ENCODE results near the gene LMLN. TPM values are rescaled to one million over a fixed set of nuclear protein-coding genes. Genes with fewer than 3 reads are reported as not detected.

The LMLN gene
- total and polyA plus RNA-seq, 2 donors (not counting 1 experiment from before 2014, with no cell fraction given), result 6.6 to 7.1 TPM

DNA sequence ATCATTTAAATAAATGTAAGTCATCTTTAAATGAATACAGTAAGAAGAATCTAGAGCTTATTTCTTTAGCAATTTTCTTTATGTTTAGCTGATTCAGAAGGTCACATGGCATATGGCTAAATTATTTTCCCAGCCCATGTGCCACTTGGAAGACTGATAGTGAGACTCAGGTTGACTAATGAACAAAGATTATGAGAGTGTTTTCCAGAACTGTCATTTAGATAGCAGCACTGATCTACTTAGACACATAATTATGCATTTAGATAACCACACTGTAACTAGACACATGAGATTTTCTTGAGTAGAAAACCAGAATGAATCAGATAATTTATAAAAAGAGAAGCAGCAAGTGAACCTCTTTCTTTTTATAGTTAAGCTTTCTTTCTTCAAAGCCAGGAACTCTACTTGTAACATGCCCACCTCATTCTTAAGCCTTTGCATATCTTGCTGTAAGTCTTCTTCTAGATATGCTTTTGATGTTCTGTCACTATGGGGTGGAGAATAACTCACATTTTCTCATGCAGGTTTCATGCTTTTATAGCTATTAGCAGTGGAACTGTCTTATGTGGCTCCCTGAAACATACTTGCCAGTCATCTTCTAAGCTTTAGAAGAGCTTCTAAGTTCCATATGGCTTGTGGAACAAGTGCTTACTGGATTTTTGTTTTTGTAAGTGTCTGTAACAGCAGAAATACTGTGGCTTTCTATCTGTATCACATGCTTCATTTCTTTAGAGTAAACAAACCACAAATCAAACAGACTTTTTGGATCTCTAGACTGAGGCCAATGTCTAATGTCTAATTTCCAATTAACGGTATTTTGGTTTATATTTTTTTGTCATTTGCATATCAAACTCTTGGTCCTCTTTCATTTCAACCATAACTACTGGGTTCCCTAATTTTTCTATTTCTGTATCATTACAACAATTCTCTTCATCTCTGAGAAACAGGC lies 101.4 kb downstream of the LMLN start:
- TF ChIP-seq EZH2 (IDR thresholded peaks at IDR 0.05; ENCODE audit: low read length, missing control alignments), result no peak
- TF ChIP-seq, protein P1, sequence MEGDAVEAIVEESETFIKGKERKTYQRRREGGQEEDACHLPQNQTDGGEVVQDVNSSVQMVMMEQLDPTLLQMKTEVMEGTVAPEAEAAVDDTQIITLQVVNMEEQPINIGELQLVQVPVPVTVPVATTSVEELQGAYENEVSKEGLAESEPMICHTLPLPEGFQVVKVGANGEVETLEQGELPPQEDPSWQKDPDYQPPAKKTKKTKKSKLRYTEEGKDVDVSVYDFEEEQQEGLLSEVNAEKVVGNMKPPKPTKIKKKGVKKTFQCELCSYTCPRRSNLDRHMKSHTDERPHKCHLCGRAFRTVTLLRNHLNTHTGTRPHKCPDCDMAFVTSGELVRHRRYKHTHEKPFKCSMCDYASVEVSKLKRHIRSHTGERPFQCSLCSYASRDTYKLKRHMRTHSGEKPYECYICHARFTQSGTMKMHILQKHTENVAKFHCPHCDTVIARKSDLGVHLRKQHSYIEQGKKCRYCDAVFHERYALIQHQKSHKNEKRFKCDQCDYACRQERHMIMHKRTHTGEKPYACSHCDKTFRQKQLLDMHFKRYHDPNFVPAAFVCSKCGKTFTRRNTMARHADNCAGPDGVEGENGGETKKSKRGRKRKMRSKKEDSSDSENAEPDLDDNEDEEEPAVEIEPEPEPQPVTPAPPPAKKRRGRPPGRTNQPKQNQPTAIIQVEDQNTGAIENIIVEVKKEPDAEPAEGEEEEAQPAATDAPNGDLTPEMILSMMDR (conservative IDR thresholded peaks at IDR 0.05 in 1 of 2, IDR thresholded peaks at IDR 0.05 in 1 of 2; ENCODE audit: low read depth in 1 of 2, low read length in 2 of 2), result no peak
- Histone ChIP-seq H3K9me3 (ENCODE audit: control insufficient read depth, insufficient read depth, low read depth, low read length) (no peaks in the 10 kb centered on the region), H3K9ac (ENCODE audit: insufficient read depth, low read length) (no peak overlapping the region), H3K36me3 (ENCODE audit: control insufficient read depth, insufficient read depth, low read length) (no peaks in the 10 kb centered on the region), H3K27ac (ENCODE audit: insufficient read depth, low read length) (no peak overlapping the region), H2AFZ (ENCODE audit: low read length) (no peak overlapping the region), H3K79me2 (ENCODE audit: control insufficient read depth, insufficient read depth, low read length) (no peaks in the 10 kb centered on the region), H3K4me2 (ENCODE audit: extremely low read depth, insufficient read depth, low read length) (no peak overlapping the region), H3K4me1 (ENCODE audit: control insufficient read depth, extremely low read depth, insufficient read depth, low read length) (no peaks in the 10 kb centered on the region), H3K27me3 (ENCODE audit: control insufficient read depth, insufficient read depth, low read length) (peaks cover 7% of the 10 kb centered on the region), H3K4me3 (replicated peaks in 1 of 4; ENCODE audit: control extremely low read depth in 1 of 4, insufficient read depth in 1 of 4, low read depth in 3 of 4, low read length in 4 of 4) (no peak overlapping the region), H4K20me1 (ENCODE audit: control insufficient read depth, extremely low read depth, insufficient read depth, low read length) (no peaks in the 10 kb centered on the region)
- DNase-seq (ENCODE audit: low read depth in 2 of 2), result no peak

DNA sequence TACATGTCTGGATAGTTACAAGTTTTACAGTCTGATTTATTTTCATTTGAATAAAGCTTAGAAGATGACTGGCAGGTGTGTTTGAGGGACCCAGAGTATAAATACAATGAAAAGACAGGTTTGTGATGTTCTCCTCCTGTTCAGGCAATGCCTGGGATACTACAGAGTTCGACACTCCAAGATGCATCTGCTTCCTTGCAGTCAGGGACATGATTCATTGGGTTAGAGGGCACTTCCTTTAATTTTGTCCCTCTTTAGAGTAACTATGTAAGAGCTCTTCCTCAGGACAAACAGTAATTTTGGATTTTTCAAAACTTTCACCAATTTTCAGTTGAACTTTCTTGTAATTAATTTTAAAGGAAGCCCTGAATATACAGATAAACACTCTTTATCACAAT lies 102.0 kb downstream of the LMLN start:
- no peak overlapping the region for H3K4me2 ChIP-seq (ENCODE audit: extremely low read depth, insufficient read depth, low read length)
- H3K9me3 ChIP-seq (ENCODE audit: control insufficient read depth, insufficient read depth, low read depth, low read length), result no peaks in the 10 kb centered on the region
- no peaks in the 10 kb centered on the region for H4K20me1 ChIP-seq (ENCODE audit: control insufficient read depth, extremely low read depth, insufficient read depth, low read length)
- peaks cover 7% of the 10 kb centered on the region for H3K27me3 ChIP-seq (ENCODE audit: control insufficient read depth, insufficient read depth, low read length)
- no peak overlapping the region for H3K4me3 ChIP-seq (replicated peaks in 1 of 4; ENCODE audit: control extremely low read depth in 1 of 4, insufficient read depth in 1 of 4, low read depth in 3 of 4, low read length in 4 of 4)
- no peak for DNase-seq (ENCODE audit: low read depth in 2 of 2)
- H3K27ac ChIP-seq (ENCODE audit: insufficient read depth, low read length), result no peak overlapping the region
- H3K36me3 ChIP-seq (ENCODE audit: control insufficient read depth, insufficient read depth, low read length), result no peaks in the 10 kb centered on the region
- H2AFZ ChIP-seq (ENCODE audit: low read length), result no peak overlapping the region
- no peaks in the 10 kb centered on the region for H3K79me2 ChIP-seq (ENCODE audit: control insufficient read depth, insufficient read depth, low read length)
- H3K9ac ChIP-seq (ENCODE audit: insufficient read depth, low read length), result no peak overlapping the region
- TF ChIP-seq EZH2 (IDR thresholded peaks at IDR 0.05; ENCODE audit: low read length, missing control alignments), result no peak
- TF ChIP-seq, protein P1 (conservative IDR thresholded peaks at IDR 0.05 in 1 of 2, IDR thresholded peaks at IDR 0.05 in 1 of 2; ENCODE audit: low read depth in 1 of 2, low read length in 2 of 2), result no peak
- no peaks in the 10 kb centered on the region for H3K4me1 ChIP-seq (ENCODE audit: control insufficient read depth, extremely low read depth, insufficient read depth, low read length)

DNA sequence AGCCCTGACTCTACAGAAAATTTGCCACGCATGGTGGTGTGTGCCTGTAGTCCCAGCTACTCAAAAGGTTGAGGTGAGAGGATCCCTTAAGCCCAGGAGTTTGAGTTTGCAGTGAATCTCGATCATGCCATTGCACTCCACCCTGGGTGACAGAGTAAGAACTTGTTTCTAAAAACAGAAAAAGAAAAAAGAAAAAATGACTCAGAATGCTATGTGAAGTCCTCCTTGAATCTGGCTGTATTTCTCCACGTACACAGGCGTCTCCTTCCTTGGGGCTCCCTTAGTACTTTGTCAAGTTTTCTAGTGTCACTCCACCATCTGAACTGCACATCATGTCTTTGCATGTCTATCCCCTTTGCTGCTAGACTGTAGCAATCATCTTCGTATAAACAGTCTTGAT lies 104.4 kb downstream of the LMLN start:
- Histone ChIP-seq H2AFZ (ENCODE audit: low read length) (no peak overlapping the region), H4K20me1 (ENCODE audit: control insufficient read depth, extremely low read depth, insufficient read depth, low read length) (no peaks in the 10 kb centered on the region), H3K4me1 (ENCODE audit: control insufficient read depth, extremely low read depth, insufficient read depth, low read length) (no peaks in the 10 kb centered on the region), H3K27me3 (ENCODE audit: control insufficient read depth, insufficient read depth, low read length) (peaks cover 7% of the 10 kb centered on the region), H3K4me3 (replicated peaks in 1 of 4; ENCODE audit: control extremely low read depth in 1 of 4, insufficient read depth in 1 of 4, low read depth in 3 of 4, low read length in 4 of 4) (no peak overlapping the region), H3K9me3 (ENCODE audit: control insufficient read depth, insufficient read depth, low read depth, low read length) (no peaks in the 10 kb centered on the region), H3K9ac (ENCODE audit: insufficient read depth, low read length) (no peak overlapping the region), H3K36me3 (ENCODE audit: control insufficient read depth, insufficient read depth, low read length) (no peaks in the 10 kb centered on the region), H3K79me2 (ENCODE audit: control insufficient read depth, insufficient read depth, low read length) (no peaks in the 10 kb centered on the region), H3K4me2 (ENCODE audit: extremely low read depth, insufficient read depth, low read length) (no peak overlapping the region), H3K27ac (ENCODE audit: insufficient read depth, low read length) (no peak overlapping the region)
- no peak for DNase-seq (ENCODE audit: low read depth in 2 of 2)
- TF ChIP-seq, protein P1 (conservative IDR thresholded peaks at IDR 0.05 in 1 of 2, IDR thresholded peaks at IDR 0.05 in 1 of 2; ENCODE audit: low read depth in 1 of 2, low read length in 2 of 2), result no peak
- no peak for TF ChIP-seq EZH2 (IDR thresholded peaks at IDR 0.05; ENCODE audit: low read length, missing control alignments)

All from fibroblast of lung (primary cell).